GM18861 (cell line): ENCODE results near the gene PTPRC.
A peak's percentile ranks its signal among the peaks of the same experiment; 100 is the strongest.

Experiments
- ATAC-seq: cut with Tn5 transposase; IDR thresholded peaks from one replicate; pipeline ENCODE4 v1.9.1; 2021; ENCODE audit not compliant: unreplicated experiment

PTPRC gene

DNA sequence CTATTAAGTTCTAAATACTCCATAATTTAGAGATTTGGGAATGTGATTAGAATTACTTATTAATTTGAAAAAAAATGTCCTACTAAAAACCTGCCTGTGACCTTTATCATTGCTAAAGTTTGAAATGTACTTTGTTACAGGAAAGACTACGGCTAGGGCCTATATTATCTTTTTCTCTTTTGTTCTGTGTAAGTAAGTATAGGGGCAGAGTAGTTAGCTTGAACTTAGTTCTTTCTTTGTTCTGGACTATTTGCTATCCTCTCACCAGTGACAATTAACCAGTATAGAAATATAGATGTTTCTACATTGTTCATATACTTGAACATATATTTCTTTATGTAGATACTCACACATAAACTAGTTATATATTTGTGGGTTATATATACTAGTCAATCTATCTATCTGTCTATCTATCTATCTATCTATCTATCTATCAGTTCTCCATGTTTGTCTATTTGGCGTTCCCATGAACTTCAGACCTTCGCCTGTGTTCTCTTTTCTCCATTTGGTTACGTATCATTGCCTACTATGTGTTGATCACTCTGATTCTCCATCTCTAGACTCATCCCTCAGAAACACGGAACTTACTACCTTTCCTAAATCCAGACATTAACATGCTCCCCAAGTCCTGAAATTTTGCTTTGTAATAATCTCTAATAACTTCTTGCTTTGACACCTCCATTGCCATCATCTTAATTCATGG, 3.3 kb downstream of the PTPRC start:
- no peak for ATAC-seq

DNA sequence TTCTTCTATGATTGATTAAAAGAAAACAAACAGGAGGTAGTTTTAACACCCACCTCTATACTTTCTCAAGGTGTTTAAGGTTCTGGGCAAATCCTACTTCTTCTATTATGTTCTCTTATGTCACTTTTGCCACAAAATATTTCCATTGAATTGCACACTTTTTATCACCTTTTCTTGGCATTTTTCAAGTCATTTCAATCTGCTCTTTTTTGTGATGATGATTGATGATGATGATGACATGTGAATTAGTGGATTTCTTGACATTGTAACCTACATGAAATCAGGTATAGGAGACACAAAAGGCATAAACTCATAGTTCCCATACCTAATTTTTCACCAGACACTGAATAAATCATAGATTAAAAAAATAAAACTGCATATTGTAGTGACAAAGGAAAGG, 4.1 kb downstream of the PTPRC start:
- ATAC-seq: no peak

DNA sequence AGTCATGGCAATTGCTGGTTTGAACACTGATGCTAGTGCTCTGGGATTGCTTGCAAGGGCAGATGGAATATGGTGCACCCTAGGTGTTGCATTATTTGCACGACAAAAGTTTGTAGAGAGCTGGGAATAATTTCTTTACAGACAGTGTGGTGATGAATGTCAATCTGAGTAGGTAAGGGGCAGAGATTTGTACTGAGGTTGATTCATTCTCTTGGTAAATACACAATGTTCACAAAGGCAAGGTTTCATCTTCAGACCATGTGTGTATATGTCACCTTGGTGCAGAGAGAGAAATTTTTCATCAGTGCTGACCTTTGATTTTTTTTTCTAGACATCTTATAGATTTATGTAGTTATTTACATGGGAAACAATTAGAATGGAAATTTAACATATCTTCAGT, 5.0 kb downstream of the PTPRC start:
- ATAC-seq: no peak

DNA sequence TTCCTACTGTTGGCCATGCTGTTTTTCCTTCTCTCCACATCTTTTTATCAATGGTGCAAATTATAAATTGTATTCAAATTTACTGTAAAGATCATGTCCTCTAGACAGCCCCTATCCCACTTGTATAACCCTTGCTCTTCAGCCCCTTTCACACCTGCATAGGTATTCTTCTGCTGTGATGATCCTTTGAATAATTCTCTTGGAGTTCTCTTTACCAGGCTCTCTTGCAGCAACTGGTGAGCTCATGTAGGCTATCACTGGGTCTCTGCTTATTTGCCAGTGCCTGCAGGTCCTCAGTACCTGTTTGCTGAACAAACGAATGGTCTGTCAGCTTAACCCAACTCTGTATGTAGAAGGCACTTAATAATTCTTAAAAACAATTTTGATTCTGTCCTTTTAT, 8.2 kb downstream of the PTPRC start:
- ATAC-seq: no peak

DNA sequence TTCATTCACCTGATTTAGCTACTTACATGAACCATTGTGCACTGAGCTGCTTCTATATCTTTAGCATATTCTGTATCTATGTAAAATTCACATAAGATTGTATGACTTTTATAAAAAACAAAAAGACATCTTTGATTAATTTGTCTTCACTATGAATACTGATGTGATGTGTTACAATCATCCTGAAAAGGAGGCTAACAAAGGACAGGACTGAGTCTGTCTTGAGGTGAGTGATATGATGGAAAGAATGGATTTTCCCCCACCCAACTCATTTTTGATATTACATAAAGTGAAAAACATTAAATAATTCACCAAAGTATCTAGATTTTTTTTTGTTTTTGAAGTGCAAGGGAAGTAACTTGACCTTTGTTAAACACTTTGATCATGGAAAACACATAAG, 9.8 kb downstream of the PTPRC start:
- ATAC-seq: no peak

DNA sequence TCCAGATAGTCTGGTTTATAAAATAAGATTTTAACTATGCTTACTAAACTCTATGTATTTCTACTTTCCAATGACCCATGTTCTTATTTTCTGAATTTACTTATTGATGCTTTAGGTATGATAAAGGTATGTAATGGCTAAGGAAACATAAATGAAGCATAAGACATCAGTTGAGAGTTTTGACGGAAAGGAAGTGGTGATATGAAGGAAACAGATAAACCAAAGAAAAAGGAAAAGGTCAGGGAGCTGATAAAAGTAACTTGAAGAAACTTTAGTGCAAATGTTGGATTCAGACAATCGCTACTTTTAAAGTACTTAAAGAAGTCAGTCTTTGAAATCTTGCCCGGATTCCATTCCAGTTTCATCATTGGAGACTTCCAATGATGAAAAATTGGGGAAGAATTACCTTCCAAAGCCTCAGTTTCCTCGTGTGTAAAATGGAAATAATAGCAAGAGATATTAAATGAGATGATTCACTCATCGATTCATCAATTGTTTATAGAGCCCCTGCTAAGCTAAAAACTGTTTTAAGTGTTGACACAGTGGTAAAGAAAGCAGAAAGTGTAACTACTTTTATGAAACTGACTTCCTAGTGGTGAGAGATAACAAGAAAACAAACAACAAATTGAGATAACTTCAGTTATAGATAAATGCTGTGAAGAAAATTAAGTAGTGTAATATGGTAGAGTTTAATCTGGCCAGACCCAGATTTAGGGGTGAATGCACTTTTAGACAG, 10.6 kb downstream of the PTPRC start:
- no peak for ATAC-seq

DNA sequence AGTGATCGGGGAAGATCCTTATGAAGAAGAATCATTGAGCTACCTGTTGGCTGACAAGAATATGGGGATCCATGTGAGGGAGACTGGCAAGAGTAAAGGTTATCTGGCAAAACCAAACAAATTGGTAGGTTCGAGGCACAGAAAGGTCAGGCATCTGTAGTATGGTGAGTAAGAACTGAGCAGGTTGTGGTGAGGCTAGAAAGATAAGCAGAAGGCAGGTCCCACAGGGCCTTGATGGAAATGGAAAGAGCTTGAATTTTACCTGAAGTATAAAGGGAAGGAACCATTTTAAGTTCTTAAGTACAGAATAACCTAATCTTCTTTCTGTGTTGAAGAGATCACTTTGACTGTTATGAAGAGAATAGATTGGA, 11.1 kb downstream of the PTPRC start:
- no peak for ATAC-seq

DNA sequence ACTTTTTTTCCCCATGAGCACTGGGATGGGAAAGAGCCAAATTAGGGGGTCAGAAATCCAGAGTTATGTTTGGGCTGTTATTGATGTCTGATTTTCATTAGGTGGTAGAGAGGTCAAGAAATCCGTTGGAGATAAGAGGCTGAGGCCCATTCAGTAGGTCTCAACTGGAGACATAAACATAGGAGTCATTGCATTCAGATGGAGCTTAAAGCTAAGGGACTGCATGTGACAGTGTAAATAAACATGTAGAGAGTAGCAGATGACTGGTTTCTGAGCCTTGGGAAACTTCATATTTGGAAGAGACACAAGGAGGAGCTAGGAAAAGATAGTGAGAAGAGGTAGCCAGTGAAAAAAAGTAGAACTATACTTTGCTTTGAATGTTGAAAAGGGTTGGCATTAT, 11.7 kb downstream of the PTPRC start:
- no peak for ATAC-seq

DNA sequence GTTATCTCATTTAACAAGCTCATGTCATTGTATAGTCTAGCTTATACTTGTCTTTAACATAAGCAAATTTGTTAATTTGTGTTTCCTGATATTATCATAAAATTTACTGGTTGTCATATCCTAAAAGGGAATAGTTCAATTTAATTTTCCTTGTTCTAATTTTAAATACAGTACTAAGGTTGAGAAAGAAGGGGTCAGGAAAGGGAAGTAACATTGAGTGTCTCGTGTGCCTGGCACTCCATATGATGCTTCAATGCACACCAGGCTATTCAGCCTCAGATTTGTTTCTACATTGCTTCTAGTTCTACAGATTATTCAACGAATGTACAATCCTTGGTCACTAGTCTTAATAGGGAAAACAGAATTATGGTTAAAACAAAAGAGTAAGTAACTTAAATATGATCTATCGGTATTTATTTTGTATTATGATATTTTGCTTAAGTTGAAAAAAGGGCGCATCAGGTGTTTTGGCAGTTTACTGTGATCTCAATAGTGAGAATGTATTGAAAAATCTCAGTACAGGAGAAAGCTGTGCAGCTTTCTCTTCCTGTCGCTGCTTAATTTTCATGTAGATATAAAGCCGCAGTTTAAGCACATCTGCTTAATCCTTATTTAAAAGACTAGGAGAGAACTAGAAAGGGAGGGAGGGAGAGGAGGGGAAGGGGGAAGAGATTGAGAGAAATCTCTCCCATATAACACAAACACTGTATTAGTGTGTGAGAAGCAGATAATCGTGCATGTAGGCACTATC, 13.0 kb downstream of the PTPRC start:
- ATAC-seq: peak; percentile 35

DNA sequence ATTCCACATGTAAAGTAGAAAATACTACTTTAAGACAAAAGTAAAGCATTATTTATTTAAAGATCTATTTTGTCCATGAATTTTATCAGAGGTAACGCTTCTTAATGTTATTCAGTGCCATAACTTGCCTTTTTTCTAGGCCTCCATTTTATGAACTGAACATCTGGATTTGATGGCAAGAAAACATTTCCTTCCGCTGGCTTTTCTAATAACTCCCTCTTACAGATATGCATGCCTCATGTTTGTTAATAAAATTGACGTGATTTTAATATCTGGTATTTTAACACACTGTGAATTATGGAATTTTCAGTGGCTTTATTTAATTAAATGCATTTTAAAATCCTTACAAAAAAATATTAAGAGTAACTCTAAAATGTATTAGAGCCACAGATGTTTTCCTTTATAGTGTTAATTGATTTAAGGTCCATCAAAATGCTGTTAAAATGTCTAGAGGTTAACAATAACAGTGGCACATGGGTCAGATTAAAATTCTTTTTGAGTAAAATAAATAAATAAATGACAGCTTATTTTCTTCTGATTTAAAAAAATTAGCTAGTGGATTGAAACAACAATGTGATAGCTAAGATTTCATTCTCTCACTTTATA, 15.1 kb downstream of the PTPRC start:
- no peak for ATAC-seq

DNA sequence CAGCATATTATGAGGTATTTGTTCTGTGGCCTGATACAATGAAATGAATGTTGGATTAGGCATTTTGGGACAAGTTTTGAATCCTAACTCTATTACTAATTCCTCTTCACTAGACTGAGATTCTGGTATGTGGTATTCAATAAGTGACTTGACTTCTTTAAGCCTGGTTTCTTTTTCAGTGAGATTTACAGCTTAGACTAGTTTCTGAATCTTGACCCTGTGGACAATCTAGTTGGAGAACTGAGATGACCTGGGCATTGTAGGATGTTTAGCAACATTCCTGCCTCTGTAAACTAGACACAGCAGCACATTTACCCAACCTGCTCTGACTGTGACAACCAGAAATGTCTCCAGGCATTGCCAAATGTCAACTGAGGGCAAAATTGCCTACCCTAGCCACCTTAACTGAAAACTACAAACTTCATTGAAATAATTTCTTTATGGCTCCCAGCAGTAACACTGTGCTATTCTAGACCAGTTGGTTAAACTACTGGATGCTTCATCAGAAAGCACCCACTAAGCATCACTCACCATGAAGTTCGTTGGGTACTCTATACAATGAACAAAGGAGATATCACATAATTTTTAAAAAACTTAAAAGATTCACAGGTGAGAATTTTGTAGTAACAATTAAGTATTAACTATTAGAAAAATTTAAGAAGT, 16.8 kb downstream of the PTPRC start:
- no peak for ATAC-seq

DNA sequence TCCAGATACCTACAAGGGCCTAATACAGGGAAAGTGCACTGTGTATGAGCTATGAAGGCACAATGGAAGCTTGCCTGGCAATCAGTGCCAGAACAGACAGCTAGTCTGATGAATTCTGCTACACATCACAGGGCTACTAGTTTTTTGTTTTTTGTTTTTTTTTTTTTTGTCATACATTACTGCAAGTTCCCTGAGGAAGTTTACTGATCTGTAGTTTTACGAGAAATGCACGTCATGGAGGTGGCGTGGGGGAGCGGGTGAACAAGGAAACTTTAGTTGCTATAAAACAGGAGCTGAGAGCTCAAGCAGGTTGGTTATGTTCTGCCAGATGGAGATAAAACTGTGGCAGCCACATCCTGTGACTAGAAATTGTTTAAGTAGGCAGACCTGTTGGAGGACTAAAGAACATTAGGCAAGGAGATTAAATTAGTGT, 17.7 kb downstream of the PTPRC start:
- no peak for ATAC-seq

DNA sequence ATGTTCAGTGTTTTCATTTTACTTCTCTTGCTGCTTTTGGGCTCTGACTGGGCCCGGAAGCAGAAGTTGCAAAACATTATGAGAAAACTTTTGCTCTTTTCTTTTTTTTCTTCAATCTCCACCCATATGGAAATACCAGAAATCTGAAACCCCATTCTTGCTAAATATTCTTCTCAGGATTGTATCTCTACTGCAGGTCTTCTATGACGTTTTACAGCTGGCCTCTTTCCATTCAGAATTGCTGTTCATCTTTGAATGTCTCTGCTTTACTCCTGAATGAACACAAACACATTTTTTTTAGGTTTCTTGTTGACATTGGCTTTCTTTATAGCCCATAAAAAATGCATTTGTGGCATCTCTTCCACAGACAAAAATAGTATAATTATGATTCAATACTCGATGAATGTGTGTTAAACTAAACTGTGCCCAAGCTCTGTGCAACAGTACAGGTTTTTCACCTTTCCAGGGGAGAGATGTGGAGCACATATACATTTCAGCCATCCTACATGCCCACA, 18.8 kb downstream of the PTPRC start:
- peak; percentile 34 for ATAC-seq

DNA sequence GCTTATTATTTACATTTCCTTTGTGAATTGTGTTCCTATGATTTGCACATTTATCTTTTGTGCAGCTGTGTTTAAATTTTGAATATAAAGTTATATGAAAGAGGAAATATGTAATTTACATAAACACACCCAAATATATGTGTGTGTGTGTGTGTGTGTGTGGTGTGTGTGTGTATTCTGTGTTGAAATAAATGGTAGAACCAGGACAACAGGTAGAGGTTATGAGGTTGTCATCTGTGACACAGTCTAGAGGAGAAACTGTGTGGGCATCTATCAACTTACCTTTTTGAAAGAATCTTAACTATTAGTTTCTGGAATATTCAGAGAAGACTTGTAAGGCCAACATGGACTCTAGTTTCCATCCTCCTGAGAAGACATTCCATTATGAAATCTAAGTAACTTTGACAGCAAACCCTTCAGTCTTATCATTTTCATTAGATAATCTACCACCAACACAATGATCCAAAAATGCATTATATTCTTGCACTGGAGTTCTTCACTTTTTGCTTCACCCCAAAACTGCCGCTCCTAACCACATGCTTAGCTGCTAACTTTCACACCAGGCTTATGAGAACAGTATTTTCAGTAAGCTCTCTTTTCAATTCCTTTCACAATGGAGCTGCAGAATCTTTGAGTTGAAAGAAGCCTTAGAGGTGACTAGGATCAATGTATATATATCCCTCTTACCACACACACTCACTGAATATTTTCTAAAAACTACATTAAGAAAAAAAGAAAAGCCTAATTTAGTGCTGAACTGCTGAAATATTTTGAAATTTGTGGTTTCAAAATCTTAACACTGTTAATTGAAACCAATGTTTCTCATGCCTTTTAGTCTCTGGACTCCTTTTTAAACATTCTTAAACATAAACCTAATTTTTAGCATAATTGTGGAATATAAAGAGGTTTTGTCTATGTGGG, 21.8 kb downstream of the PTPRC start:
- peak; percentile 26 for ATAC-seq

DNA sequence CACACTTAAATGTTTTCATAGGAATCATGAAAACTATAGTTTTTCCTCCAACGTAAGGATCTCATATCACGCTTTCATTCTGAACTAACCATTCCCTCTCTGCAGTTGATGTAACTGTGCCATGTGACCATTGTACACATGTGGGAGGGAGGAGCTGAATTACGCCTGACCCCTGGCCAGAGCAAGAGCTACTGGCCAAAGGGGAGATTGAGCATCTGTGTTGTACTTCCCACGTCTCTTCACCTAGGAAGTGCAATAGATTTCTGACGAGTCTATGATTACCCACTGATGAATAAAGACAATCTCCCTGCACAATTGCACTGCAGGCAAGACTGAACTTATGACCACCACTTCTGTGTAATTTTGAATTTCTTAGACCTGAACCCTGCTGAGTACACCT, 24.0 kb downstream of the PTPRC start:
- ATAC-seq: no peak

DNA sequence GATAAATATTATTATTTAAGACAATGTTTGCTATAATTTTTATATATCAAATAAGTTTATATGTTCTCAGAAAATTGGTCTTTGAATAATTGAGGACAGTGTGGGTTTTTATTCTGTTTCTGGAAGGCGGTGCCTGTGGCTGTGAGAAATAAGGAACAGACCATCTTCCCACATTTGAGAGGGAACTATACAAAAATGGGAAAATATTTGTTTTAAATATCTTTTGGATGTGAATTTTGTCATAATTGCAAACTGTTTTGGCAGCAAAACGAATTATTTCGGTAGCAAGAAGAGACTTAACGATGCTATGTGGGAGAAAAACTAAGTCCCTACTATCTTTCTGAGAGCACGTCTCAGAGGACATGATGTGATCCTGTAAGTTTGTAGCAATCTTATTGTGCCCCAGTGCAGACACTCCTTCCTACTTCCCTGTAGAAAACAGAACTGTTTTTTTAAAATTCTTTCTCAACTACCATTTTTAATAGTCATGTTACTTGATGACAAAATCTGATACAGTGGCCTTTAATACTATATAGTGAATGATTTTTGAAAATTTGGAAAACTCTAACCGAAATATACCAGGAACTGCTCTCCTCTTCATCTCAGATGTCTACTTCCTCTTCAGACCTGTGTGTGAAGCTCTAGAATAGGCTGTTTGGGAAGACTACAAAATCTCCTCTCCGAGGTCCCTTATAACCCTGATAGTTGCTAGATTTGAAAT, 25.4 kb downstream of the PTPRC start:
- no peak for ATAC-seq

DNA sequence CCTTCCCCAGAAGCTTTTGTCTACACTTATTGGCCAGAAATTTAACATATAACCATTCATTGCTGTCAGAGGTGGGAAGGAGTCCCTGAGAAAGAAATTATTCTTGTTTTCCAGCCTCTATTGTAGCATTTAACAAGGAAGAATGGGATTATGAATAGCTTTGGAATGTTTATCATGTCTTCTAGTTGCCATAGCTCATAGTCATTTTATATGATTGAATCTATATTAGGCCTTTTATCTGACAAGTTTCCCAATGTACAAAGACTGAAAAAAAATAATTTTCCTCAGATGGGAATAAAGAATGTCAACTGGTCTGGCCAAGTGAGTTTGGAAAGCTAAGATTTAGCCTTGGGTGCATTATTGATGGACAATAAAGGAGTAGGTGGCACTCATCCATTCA, 28.3 kb downstream of the PTPRC start:
- ATAC-seq: no peak

DNA sequence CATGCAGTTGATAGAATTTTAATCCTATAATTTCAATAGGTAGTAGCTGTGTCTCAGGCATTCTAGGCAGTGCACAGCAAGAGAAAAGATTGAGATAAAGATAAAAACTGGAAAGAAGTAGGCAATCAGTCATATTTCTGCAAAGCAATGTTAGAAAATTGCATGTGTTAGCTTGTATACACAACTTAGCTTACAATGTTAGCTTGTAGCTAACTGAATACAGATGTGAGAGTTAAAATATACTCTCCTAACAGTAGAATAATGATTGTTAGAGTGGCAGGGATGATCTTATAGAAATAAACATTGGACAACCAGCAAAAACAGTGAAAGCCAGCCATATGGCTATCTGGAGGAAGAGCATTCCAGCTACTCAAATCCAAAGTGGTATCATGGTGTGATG, 29.0 kb downstream of the PTPRC start:
- ATAC-seq: no peak

DNA sequence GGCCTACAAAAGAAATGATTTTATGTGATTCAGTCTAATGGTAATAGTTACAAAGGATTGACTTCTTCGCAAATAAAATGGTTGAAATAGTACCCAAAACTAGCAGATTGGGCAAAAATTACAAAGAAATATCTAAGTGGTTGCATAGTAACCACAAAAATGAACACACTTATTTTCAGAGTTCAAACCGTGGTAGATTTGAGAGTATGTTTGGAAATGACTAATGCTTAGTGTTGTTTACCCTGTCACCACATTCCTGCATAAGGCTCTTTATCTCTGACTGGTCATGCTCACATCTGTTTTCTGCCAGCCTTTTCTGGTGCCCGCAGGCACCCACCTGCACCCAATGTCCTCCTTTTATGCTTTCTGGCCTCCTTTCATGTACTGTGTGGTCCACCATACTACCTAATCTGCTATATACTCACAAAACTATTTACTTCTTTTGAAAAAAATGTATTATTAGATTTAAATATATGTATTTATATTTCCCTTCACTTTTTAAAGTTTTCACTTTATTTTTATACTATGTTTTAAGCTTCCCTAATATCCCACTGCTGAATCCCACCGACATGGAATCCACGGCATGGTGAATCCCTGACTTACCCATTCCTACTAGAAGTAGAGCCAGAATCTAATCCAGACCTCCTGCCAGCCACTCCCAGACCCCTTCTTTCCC, 30.3 kb downstream of the PTPRC start:
- peak; percentile 93 for ATAC-seq
